Mesenchymal stem cell (in vitro differentiated cells and primary cell): ENCODE results near the gene SETD1B.

ENCODE experiments used
- DNase-seq: peaks from one replicate; pipeline ENCODE4 v3.0.0-alpha.2; 2013
- H2AFZ ChIP-seq: one replicate; pipeline ENCODE4 v1.6.1; 2013; ENCODE audit warnings: low read depth, mild to moderate bottlenecking, control low read depth, inconsistent platforms, low read length, moderate library complexity
- H2AK5ac ChIP-seq: 2 replicates; pipeline ENCODE4 v1.6.1; 2013; ENCODE audit warnings: low read length, moderate library complexity, mild to moderate bottlenecking, inconsistent platforms; ENCODE audit not compliant: severe bottlenecking
- H2BK120ac ChIP-seq: one replicate; pipeline ENCODE4 v1.6.1; 2013; ENCODE audit warnings: low read depth, mild to moderate bottlenecking, inconsistent platforms, low read length, moderate library complexity
- H2BK12ac ChIP-seq, 2 experiments: one replicate each; pipeline ENCODE4 v1.6.1; 2013; ENCODE audit warnings: inconsistent platforms in 2 of 2, low read length in 2 of 2, mild to moderate bottlenecking in 2 of 2, moderate library complexity in 2 of 2, control low read depth in 1 of 2
- H2BK15ac ChIP-seq: one replicate; pipeline ENCODE4 v1.6.1; 2013; ENCODE audit warnings: mild to moderate bottlenecking, low read depth, inconsistent platforms; ENCODE audit not compliant: poor library complexity, severe bottlenecking
- H2BK5ac ChIP-seq: 2 replicates; pipeline ENCODE4 v1.6.1; 2013; ENCODE audit warnings: low read depth, mild to moderate bottlenecking, low read length, control low read depth, inconsistent platforms; ENCODE audit not compliant: poor library complexity, severe bottlenecking
- H3K14ac ChIP-seq, 2 experiments: one replicate each; pipeline ENCODE4 v1.6.1; 2013; ENCODE audit warnings: inconsistent platforms in 2 of 2, low read length in 2 of 2, control low read depth in 1 of 2, mild to moderate bottlenecking in 1 of 2, moderate library complexity in 1 of 2
- H3K18ac ChIP-seq, 2 experiments: one replicate each; pipeline ENCODE4 v1.6.1; 2013; ENCODE audit warnings: inconsistent platforms in 2 of 2, low read length in 2 of 2, control low read depth in 1 of 2, low read depth in 1 of 2, mild to moderate bottlenecking in 1 of 2
- H3K23ac ChIP-seq, 2 experiments: one replicate each; pipeline ENCODE4 v1.6.1; 2013; ENCODE audit warnings: inconsistent platforms in 2 of 2, low read length in 2 of 2, mild to moderate bottlenecking in 2 of 2, moderate library complexity in 2 of 2, control low read depth in 1 of 2
- H3K27ac ChIP-seq: 2 replicates; pipeline ENCODE4 v1.5.1; 2013; ENCODE audit warnings: mild to moderate bottlenecking, moderate library complexity, low read length, control low read depth, inconsistent platforms; ENCODE audit not compliant: poor library complexity, severe bottlenecking
- H3K27me3 ChIP-seq, 2 experiments: 2 replicates each; pipeline versions ENCODE4 v1.6.1 to v1.7.0; 2013; ENCODE audit warnings: low read length in 2 of 2, mild to moderate bottlenecking in 2 of 2, moderate library complexity in 2 of 2, control low read depth in 1 of 2, inconsistent platforms in 1 of 2; ENCODE audit not compliant: control insufficient read depth in 1 of 2, insufficient read depth in 1 of 2
- H3K36me3 ChIP-seq, 2 experiments: 2 replicates each; pipeline versions ENCODE4 v1.6.1 to v1.7.0; 2013; ENCODE audit warnings: low read length in 2 of 2, control low read depth in 1 of 2, inconsistent platforms in 1 of 2, low read depth in 1 of 2, mild to moderate bottlenecking in 1 of 2; ENCODE audit not compliant: insufficient read depth in 2 of 2, control insufficient read depth in 1 of 2
- H3K4ac ChIP-seq, 2 experiments: one replicate each; pipeline ENCODE4 v1.6.1; 2013; ENCODE audit warnings: inconsistent platforms in 2 of 2, low read length in 2 of 2, mild to moderate bottlenecking in 2 of 2, moderate library complexity in 2 of 2, control low read depth in 1 of 2, low read depth in 1 of 2
- H3K4me1 ChIP-seq: 2 replicates; pipeline ENCODE4 v1.6.1; 2013; ENCODE audit warnings: low read depth, low read length, control low read depth; ENCODE audit not compliant: control insufficient read depth, insufficient read depth
- H3K4me2 ChIP-seq: 2 replicates; pipeline ENCODE4 v1.6.1; 2013; ENCODE audit warnings: low read length, mild to moderate bottlenecking, inconsistent platforms; ENCODE audit not compliant: poor library complexity, severe bottlenecking
- H3K4me3 ChIP-seq, 2 experiments: 2 replicates each; pipeline versions ENCODE4 v1.5.1 to v1.7.0; 2013; ENCODE audit warnings: low read length in 2 of 2, mild to moderate bottlenecking in 2 of 2, control low read depth in 1 of 2, low read depth in 1 of 2; ENCODE audit not compliant: insufficient read depth in 1 of 2
- H3K79me1 ChIP-seq: replicated peaks from 2 replicates; pipeline ENCODE4 v1.6.1; 2013; ENCODE audit warnings: mild to moderate bottlenecking, control low read depth, low read length, inconsistent platforms; ENCODE audit not compliant: poor library complexity, severe bottlenecking
- H3K9ac ChIP-seq: 2 replicates; pipeline ENCODE4 v1.7.0; 2013; ENCODE audit warnings: mild to moderate bottlenecking, low read length, moderate library complexity
- H3K9me3 ChIP-seq: 2 replicates; pipeline ENCODE4 v1.7.0; 2013; ENCODE audit warnings: mild to moderate bottlenecking, low read length; ENCODE audit not compliant: control insufficient read depth
- H4K8ac ChIP-seq: one replicate; pipeline ENCODE4 v1.6.1; 2013; ENCODE audit warnings: inconsistent platforms, mild to moderate bottlenecking, low read length, moderate library complexity
- H4K91ac ChIP-seq: one replicate; pipeline ENCODE4 v1.6.1; 2013; ENCODE audit warnings: mild to moderate bottlenecking, low read length, inconsistent platforms
- WGBS: methylation state at CpG from one replicate; pipeline ENCODE4 v1.1.7; 2013; ENCODE audit warnings: mixed read lengths; 5-methylcytosine and 5-hydroxymethylcytosine counted together

The SETD1B gene

GRCh38 chr12:121786440-121786825 is 17.4 kb upstream of the SETD1B start:
- H3K4ac ChIP-seq, result no peak overlapping the region
- peak overlapping the region in 1 of 2 experiments; percentile 68 for H3K18ac ChIP-seq
- H2BK5ac ChIP-seq, result no peak overlapping the region
- no peak overlapping the region for H3K27ac ChIP-seq
- H4K8ac ChIP-seq, result no peak overlapping the region
- no peak overlapping the region for H2BK120ac ChIP-seq
- H2AK5ac ChIP-seq, result no peak overlapping the region
- H3K36me3 ChIP-seq, result peaks cover 0 to 25% of the 10 kb centered on the region in 2 experiments
- DNase-seq, result peak; percentile 90
- H3K79me1 ChIP-seq, result peaks cover 28% of the 10 kb centered on the region
- H3K4me2 ChIP-seq, result peak overlapping the region; percentile 4
- no peak overlapping the region for H3K9ac ChIP-seq
- H3K14ac ChIP-seq, result peak overlapping the region in 1 of 2 experiments; percentile 83
- H3K4me1 ChIP-seq, result peaks cover 40% of the 10 kb centered on the region
- H3K23ac ChIP-seq, result no peak overlapping the region
- no peak overlapping the region for H2AFZ ChIP-seq
- peak overlapping the region in 1 of 2 experiments; percentile 47 for H2BK12ac ChIP-seq
- H4K91ac ChIP-seq, result peak overlapping the region; percentile 9
- no peak overlapping the region for H3K4me3 ChIP-seq
- no peaks in the 10 kb centered on the region for H3K27me3 ChIP-seq
- WGBS, result 39% methylated on average over 6 of the region's 6 CpGs
- H2BK15ac ChIP-seq, result no peak overlapping the region
- H3K9me3 ChIP-seq, result no peaks in the 10 kb centered on the region

GRCh38 chr12:121787063-121788025 is 16.5 kb upstream of the SETD1B start:
- Histone ChIP-seq H3K9me3 (no peaks in the 10 kb centered on the region), H4K91ac (no peak overlapping the region), H2BK12ac (no peak overlapping the region), H3K14ac (peak overlapping the region in 1 of 2 experiments; percentile 64), H2AK5ac (no peak overlapping the region), H3K4me2 (no peak overlapping the region), H3K79me1 (peaks cover 32% of the 10 kb centered on the region), H2AFZ (no peak overlapping the region), H3K27ac (no peak overlapping the region), H3K36me3 (peaks cover 0 to 32% of the 10 kb centered on the region in 2 experiments), H3K4me3 (no peak overlapping the region), H3K18ac (peak overlapping the region in 1 of 2 experiments; percentile 41), H3K4me1 (peaks cover 41% of the 10 kb centered on the region), H2BK5ac (no peak overlapping the region), H2BK15ac (no peak overlapping the region), H3K23ac (no peak overlapping the region), H4K8ac (no peak overlapping the region), H3K4ac (peak overlapping the region in 1 of 2 experiments; percentile 15), H2BK120ac (no peak overlapping the region), H3K9ac (no peak overlapping the region), H3K27me3 (no peaks in the 10 kb centered on the region)
- 93% methylated on average over 15 of the region's 17 CpGs for WGBS
- DNase-seq, result no peak

- peaks cover 0 to 32% of the 10 kb centered on the region in 2 experiments for H3K36me3 ChIP-seq
- no peak overlapping the region for H3K18ac ChIP-seq
- H2AFZ ChIP-seq, result no peak overlapping the region
- H3K4me1 ChIP-seq, result peaks cover 47% of the 10 kb centered on the region
- no peaks in the 10 kb centered on the region for H3K27me3 ChIP-seq
- H2BK5ac ChIP-seq, result no peak overlapping the region
- no peak overlapping the region for H3K14ac ChIP-seq
- H2BK15ac ChIP-seq, result no peak overlapping the region
- no peak overlapping the region for H4K8ac ChIP-seq
- no peak overlapping the region for H4K91ac ChIP-seq
- no peak overlapping the region for H3K4ac ChIP-seq
- H3K27ac ChIP-seq, result no peak overlapping the region
- H3K4me2 ChIP-seq, result no peak overlapping the region
- no peak overlapping the region for H3K4me3 ChIP-seq
- no peaks in the 10 kb centered on the region for H3K9me3 ChIP-seq
- no peak overlapping the region for H3K9ac ChIP-seq
- H2AK5ac ChIP-seq, result peak overlapping the region; percentile 1
- H2BK120ac ChIP-seq, result no peak overlapping the region
- no peak overlapping the region for H3K23ac ChIP-seq
- DNase-seq, result no peak
- H3K79me1 ChIP-seq, result peaks cover 31% of the 10 kb centered on the region
- no peak overlapping the region for H2BK12ac ChIP-seq
- 92% methylated on average over 3 of the region's 7 CpGs for WGBS
Observed at GRCh38 chr12:121788176-121788818, 15.5 kb upstream of the SETD1B start.

- Histone ChIP-seq H2BK120ac (no peak overlapping the region), H3K14ac (no peak overlapping the region), H2BK15ac (no peak overlapping the region), H2AK5ac (peak overlapping the region; percentile 27), H3K4me3 (no peak overlapping the region), H3K36me3 (peaks cover 0 to 32% of the 10 kb centered on the region in 2 experiments), H3K9ac (no peak overlapping the region), H2BK12ac (no peak overlapping the region), H3K4me1 (peaks cover 53% of the 10 kb centered on the region), H4K91ac (no peak overlapping the region), H2BK5ac (no peak overlapping the region), H3K18ac (no peak overlapping the region), H3K79me1 (peaks cover 30% of the 10 kb centered on the region), H3K4me2 (no peak overlapping the region), H3K9me3 (no peaks in the 10 kb centered on the region), H4K8ac (no peak overlapping the region), H3K4ac (no peak overlapping the region), H3K23ac (no peak overlapping the region), H2AFZ (no peak overlapping the region), H3K27me3 (no peaks in the 10 kb centered on the region), H3K27ac (no peak overlapping the region)
- no peak for DNase-seq
- WGBS, result 87% methylated on average over 13 of the region's 13 CpGs
Observed at GRCh38 chr12:121789233-121789781, 14.5 kb upstream of the SETD1B start.
